OCI-LY7 (cell line): ENCODE results near the gene PLA2G4C.

ENCODE experiments used
- CTCF ChIP-seq: fragments of 200-600 bp; sonication (generic); conservative IDR thresholded peaks from 2 replicates; pipeline ENCODE4 v1.5.1; 2014; ENCODE audit warnings: mild to moderate bottlenecking, antibody characterized with exemption, low read length, moderate library complexity, mixed read lengths
- EZH2phosphoT487 ChIP-seq: fragments of 200-600 bp; sonication (generic); IDR thresholded peaks from 2 replicates; pipeline ENCODE4 v1.6.1; 2018; ENCODE audit warnings: low read depth, borderline replicate concordance, mild to moderate bottlenecking, mixed run types, antibody characterized with exemption, low read length, moderate library complexity, mixed read lengths

DNA sequence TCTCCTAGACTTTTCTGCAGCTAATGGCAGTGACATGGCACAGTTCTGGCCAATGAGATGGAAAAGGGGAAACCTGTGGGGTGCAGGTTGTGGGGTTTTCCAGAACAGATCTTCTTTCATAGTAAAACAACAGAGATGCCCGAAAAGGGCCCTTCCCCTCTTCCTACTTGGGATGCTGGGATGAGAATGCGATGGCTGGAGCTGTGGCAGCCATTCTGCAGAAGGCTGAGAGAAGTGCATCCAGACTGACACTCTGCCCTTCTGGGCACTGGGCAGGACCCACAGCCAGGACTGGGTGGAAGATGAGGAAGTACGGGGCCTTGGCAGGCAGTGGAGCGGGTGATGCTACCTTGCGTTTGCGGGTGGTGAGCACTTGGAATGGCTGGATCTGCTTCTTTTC is 16.9 kb upstream of the PLA2G4C start:
- no peak for TF ChIP-seq CTCF
- no peak for TF ChIP-seq EZH2phosphoT487
